Measurements from ENCODE around the gene SLCO3A1.

The SLCO3A1 gene

GRCh38 chr15:92143765-92144164 lies 290.3 kb downstream of the SLCO3A1 start:
- no peak for DNase-seq

- peak; percentile 6 for DNase-seq
Measured at GRCh38 chr15:92146511-92147150, 293.1 kb downstream of the SLCO3A1 start.

DNA sequence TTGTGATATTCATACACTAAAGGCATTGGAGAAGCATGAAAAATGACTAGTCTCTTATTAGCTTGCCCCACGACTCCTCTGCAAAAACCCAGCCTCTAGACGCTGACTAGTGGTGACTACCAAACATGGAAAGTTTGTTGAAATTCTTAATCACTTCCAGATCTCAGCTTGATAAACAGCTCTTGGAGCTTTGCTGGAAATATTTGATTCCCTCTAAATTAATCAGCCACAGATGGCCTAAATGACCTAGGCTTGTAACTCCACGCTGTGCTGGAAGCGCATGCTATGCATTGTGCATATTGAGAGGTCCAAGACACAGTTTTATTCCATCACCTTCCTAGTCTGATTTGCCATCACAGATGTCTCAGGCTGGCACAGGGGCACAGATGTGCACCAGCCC lies 295.5 kb downstream of the SLCO3A1 start:
- DNase-seq: no peak

DNA sequence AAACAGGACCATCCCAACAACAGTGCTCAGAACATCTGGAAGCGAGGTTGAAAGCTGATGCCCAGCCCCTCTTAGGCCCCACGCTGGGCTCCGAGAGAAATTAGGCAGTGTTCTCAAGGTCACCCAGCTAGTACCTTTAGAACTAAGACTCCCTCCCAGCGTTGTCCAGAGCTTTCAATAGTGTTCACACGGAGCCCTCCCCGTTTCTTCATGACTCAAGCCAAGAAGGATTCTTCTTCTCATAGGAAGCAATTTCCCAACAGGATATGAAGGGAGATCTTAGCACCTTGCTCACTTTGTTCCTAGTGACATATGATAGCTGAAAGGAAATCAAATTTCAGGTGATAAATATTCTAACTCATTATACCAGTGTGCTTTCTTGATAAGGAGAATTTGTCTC lies 296.0 kb downstream of the SLCO3A1 start:
- DNase-seq: no peak

GRCh38 chr15:92151168-92151567 lies 297.7 kb downstream of the SLCO3A1 start:
- no peak for DNase-seq

DNA sequence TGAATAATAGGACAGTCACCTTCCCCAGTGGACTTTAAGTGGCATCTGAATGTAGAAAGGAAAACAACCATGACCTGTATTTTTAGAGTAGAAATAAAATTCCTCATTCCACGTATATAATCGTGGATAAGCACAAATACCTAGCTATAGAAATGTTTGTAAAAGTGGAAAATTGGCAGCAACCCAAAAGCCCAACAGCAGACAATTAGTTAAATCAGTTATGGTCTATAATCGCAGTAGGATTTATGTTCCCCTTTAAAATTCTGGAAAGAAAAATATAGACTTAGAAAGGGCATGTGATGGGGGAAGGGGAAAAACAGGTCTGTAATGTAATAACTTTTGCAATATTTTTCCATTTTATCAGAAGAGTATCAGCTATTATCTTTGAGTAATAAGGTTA lies 298.2 kb downstream of the SLCO3A1 start:
- no peak for DNase-seq

DNA sequence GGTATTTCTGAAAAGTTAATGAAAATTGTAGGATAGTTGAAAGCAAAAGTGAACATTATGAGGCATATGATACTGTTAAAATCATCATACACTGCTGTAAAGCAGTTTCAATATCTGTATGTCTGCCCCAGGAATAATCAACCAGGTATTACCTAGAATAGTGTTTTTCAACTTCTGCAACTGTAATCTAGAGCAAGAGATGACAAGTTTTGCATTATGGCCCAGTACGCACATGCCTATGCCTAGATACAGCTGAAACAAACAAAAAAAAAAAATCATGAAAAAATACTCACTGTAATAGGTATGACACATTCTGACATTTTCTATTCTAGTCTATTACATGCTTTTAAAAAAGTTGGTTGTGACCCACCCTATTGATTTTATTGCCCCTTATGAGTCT lies 299.5 kb downstream of the SLCO3A1 start:
- no peak for DNase-seq

- no peak for DNase-seq
Measured at GRCh38 chr15:92153620-92154019, 300.1 kb downstream of the SLCO3A1 start.

GRCh38 chr15:92155934-92156333 lies 302.4 kb downstream of the SLCO3A1 start:
- DNase-seq: no peak

GRCh38 chr15:92157666-92158298 lies 304.3 kb downstream of the SLCO3A1 start:
- no peak for DNase-seq

DNA sequence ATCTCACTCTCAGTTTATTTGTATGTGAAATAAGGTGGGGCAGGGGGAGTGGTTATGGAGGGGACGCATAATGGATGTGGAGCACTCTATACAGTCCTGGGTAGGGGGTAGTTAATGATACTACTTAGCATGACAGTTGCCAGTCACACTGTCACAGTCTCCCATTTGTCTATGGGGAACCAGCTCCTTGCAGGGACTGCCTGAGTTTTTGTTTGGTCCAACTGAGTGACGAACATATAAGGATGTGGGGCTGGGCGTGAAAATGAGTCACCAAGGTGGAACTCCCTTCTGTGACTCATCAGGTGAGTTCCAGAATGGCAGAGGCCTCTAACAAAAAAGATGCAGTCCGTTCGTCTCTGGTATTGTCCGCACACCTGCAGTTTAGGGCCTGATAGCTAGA lies 304.9 kb downstream of the SLCO3A1 start:
- DNase-seq: no peak

- no peak for DNase-seq
Measured at GRCh38 chr15:92159481-92159880, 306.0 kb downstream of the SLCO3A1 start.

DNA sequence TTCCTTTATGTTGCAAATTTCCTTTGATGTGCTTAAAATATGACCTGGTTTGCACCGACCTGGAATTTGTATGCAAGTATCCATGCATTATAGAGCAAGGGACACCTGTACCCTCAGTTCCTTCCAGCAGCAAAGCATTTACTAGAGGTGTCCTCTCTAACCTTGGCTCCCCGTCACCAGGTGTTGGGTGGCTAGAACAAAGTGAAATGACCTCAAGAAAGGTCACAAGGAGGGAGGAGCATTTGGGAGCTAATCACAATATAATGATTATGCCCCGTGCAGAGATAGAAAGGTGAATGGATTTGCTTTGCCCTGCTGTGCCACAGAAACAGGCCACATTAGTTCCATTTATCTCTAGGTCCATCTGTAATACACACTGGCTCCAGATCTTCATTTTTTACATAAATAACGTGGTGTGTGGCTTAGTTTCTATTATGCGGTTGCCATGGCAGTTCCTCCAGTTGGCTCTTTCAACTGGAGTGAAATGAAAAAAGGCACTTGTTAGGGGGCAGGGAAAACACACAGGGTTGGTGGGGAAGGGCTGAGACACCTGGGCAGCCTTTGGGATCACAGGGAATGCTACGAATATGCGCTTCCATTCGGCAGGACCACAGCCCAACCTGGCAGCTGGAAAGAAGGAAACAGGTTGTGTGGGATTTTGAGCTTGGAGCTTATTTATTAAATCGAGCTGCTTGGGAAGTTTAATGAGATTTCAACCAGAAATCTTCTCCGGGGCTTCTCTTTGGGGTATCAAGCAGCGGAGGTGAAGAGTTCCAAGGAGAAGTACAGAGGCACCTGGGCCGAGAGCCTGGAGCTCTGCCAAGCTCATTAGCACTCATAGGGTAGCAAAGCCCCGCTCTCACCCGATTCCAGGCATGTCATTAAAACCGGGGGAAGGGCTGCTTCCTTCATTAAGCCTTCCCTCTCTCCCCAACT lies 306.7 kb downstream of the SLCO3A1 start:
- DNase-seq: no peak

DNA sequence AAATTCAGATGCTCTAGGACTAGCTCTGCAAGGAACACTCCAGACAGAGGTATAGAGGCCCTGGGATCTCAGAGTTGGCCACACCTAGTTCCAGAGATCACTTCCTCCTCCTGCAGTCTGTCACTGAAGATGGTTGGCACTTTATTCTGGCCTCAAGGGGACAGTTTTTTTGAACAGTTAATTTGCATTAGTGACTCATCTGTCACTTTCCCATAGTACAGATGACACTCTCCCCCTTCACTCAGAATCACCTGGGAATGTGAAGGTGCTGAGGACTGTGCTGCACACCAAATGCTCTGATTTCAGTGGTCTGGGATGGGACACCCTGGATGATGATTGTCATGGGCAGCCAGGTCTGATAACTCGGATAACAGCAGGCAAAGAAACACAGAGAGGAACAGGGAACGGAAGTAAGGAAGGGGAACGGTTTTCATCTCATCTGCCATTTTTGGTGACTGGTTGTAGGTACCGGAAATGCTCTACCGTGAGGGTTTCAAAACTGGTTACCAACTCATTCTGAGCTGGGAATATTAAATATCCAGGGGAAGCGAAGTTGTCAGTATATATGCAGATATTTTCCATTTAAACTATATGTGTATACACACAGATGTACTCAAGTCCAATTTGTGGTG lies 307.6 kb downstream of the SLCO3A1 start:
- no peak for DNase-seq

- no peak for DNase-seq
Measured at GRCh38 chr15:92162657-92163056, 309.1 kb downstream of the SLCO3A1 start.

- no peak for DNase-seq
Measured at GRCh38 chr15:92163641-92164040, 310.1 kb downstream of the SLCO3A1 start.

- DNase-seq: no peak
Measured at GRCh38 chr15:92164327-92165000, 311.0 kb downstream of the SLCO3A1 start.

GRCh38 chr15:92165001-92165346 lies 311.5 kb downstream of the SLCO3A1 start:
- no peak for DNase-seq

- DNase-seq: no peak
Measured at GRCh38 chr15:92166029-92166428, 312.5 kb downstream of the SLCO3A1 start.

DNA sequence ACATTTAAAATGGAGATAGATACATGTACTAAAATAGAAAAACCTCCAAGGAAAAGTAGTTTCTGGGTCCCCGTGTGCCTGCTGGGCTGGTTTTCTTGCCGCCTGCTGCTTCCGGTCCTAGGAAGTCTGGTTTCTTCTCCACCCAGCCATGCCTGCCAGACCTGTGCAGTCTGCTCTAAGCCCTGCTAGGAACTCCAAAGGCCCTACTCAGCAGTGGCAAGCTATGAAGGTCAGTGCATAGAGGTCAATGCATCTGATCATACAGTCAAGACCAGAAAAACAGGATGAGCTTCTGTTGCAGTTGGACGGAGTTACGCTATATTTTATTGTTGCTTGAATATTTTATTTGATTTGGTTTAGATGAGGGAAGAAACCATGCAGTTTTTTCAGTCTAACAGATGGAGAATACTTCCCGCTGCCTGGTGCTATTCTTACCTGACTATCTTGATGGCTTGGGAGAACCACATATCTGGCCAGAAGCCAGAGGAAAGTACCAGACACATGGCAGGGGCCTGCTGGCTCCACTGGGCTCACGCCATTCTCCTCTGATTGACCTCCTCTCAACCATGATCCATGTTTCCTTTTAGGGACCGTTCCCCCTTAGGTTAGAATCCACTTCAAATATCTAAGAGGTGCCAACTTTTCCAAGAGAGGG lies 313.4 kb downstream of the SLCO3A1 start:
- DNase-seq: no peak

DNA sequence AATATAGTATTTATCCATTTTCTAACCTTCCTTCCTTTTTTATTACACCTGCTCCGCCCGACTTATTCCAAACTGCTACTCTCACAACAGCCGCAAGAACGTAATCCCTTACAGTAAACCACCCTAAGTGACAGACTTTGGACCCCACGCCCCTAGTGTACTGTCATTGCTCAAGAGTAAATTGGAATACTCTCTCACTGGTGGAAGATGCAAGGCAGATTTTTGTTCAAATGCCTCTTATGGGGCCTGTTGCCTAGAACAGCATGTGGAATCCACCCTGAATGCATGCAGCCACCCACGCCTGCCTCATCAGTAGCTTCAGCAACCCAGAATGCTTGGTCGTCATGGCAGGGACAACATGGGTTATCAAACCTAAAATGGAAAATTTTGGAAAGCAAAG lies 313.9 kb downstream of the SLCO3A1 start:
- DNase-seq: no peak

GRCh38 chr15:92168066-92168683 lies 314.7 kb downstream of the SLCO3A1 start:
- no peak for DNase-seq

All from NCI-H774 (cell line).